ENCODE measurements around the gene ERBB2. TPM values are rescaled to one million over a fixed set of nuclear protein-coding genes. Genes with fewer than 3 reads are reported as not detected.
A peak's percentile ranks its signal among the peaks of the same experiment; 100 is the strongest.

The ERBB2 gene
- total RNA-seq, 1 experiment from 2014 or later = 216 TPM

- WGBS (ENCODE audit: extremely low coverage, insufficient read length, low lambda C conversion rate) = no CpG with 5 or more reads among the region's 32 CpGs
- H4K91ac ChIP-seq (ENCODE audit: insufficient read length, low read depth, low read length) = no peak overlapping the region
- no peak overlapping the region for H2AFZ ChIP-seq (ENCODE audit: low read length)
- H3K23me2 ChIP-seq (ENCODE audit: insufficient read length, low read depth, low read length, poor library complexity, severe bottlenecking) = peaks cover 27% of the 10 kb centered on the region
- H3K4me1 ChIP-seq (ENCODE audit: insufficient read depth, low read length) = peaks cover 3% of the 10 kb centered on the region; the same call in 1 of the 2 replicates
- H3K79me1 ChIP-seq (ENCODE audit: insufficient read depth, low read depth, low read length, poor library complexity, severe bottlenecking) = no peaks in the 10 kb centered on the region
- H3K27me3 Mint-ChIP-seq (ENCODE audit: low read depth) = peaks cover 3% of the 10 kb centered on the region; the same call in 1 of the 2 replicates
- no peaks in the 10 kb centered on the region for H3K9me3 ChIP-seq (ENCODE audit: control insufficient read depth, low read depth, low read length)
- peak overlapping the region; percentile 60 for H3K18ac ChIP-seq (ENCODE audit: insufficient read length, low read depth, low read length)
- no peak overlapping the region for H4K8ac ChIP-seq (replicated peaks; ENCODE audit: insufficient read length, low read depth, low read length)
- no peak overlapping the region for H2BK120ac ChIP-seq (ENCODE audit: low read depth, low read length, poor library complexity, severe bottlenecking)
- peaks cover 5 to 24% (median 17%) of the 10 kb centered on the region in 3 experiments; a peak in 6 of 7 replicates for H3K36me3 Mint-ChIP-seq (ENCODE audit: insufficient read depth in 1 of 3, low read depth in 3 of 3)
- H3K4me1 Mint-ChIP-seq = peaks cover 31 to 38% of the 10 kb centered on the region in 2 experiments
- H3K4me3 Mint-ChIP-seq = peak overlapping the region; percentile 85 to 87
- peak overlapping the region; percentile 69 for H3K9ac ChIP-seq (ENCODE audit: extremely low read depth, insufficient read length, low read length)
- no peak overlapping the region for H4K5ac ChIP-seq (ENCODE audit: insufficient read length, low read depth, low read length)
- H3K4me2 ChIP-seq (ENCODE audit: insufficient read depth, insufficient read length, low read length) = peak overlapping the region; percentile 73
- no peak overlapping the region for H3K56ac ChIP-seq (ENCODE audit: insufficient read length, low read depth, low read length)
- peak overlapping the region; percentile 91 to 99 (median 98) for H3K27ac Mint-ChIP-seq
- no peak overlapping the region for H2BK20ac ChIP-seq (ENCODE audit: low read depth, low read length, poor library complexity, severe bottlenecking)
- H3K9me3 Mint-ChIP-seq = no peaks in the 10 kb centered on the region
- H2BK15ac ChIP-seq (ENCODE audit: low read depth, low read length) = no peak overlapping the region
- no peaks in the 10 kb centered on the region for H3K27me3 ChIP-seq (ENCODE audit: insufficient read depth, low read length)
- peaks cover 2% of the 10 kb centered on the region; the same call in 1 of the 2 replicates for H3K79me2 ChIP-seq (ENCODE audit: insufficient read depth, low read length)
- peak overlapping the region; percentile 77 for H3K27ac ChIP-seq (ENCODE audit: insufficient read length, low read depth, low read length)
- H3K23ac ChIP-seq (ENCODE audit: insufficient read length, low read depth, low read length) = no peak overlapping the region
- H3K4ac ChIP-seq (ENCODE audit: low read depth, low read length) = no peak overlapping the region
- H4K20me1 ChIP-seq (ENCODE audit: control insufficient read depth, insufficient read depth, insufficient read length) = no peaks in the 10 kb centered on the region
- peak; percentile 90 for DNase-seq
- no peak overlapping the region for H3T11ph ChIP-seq (ENCODE audit: low read length)
- H2BK12ac ChIP-seq (ENCODE audit: insufficient read length, low read depth, low read length) = no peak overlapping the region
- no peak overlapping the region for H3K14ac ChIP-seq (ENCODE audit: insufficient read depth, low read length)
- no peak overlapping the region for H2AK5ac ChIP-seq (ENCODE audit: insufficient read length, low read length)
- TF ChIP-seq CTCF (conservative IDR thresholded peaks at IDR 0.05) = no peak
- no peak overlapping the region for H2BK5ac ChIP-seq (ENCODE audit: insufficient read length, low read length)
Measured at GRCh38 chr17:39738983-39739884, 39.4 kb downstream of the ERBB2 start.
